ENCODE results near the gene PHF12.
A peak's percentile ranks its signal among the peaks of the same experiment; 100 is the strongest.

PHF12 gene

DNA sequence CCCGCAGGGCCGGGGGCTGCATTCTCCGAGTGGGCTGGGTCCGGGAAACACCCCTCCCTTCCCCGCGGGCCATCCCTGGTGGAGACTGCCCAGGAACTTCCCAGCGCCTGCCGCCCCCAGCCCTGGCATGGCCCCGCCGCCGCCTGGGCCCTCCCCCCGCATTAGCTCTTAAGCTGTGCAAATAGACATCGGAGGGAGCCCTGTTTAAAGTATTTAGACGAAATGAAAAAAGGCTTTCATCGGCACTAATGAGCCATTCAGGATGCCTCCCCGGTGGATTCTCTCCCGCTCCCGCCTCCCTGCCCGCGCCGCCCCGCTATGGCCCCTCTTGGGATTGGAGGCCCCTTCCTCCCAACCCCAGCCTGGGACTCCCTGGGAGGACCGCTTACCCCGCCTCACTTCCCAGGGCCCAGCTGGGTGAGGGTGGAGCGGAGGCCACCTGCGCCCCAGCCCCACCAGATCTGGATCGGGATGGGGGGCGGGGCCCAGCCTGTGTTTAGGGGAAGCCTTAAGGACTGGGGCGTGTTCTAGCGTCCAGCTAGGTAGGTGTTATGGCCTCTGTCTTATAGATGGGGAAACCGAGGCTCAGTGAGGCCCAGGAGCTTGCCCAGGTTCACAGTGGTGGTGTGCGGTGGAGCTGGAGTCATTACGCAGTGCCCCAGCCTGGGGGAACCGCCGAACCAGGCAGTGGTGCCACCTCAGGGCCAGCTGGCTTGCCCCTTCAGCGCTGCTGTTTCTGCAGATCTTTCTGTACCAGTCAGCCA lies 34.8 kb upstream of the PHF12 start:
- H3K4me3 Mint-ChIP-seq: no peak overlapping the region
- peaks cover 16 to 17% of the 10 kb centered on the region in 2 donors for H3K4me1 Mint-ChIP-seq (ENCODE audit: low read depth in 2 of 2)
- no peaks in the 10 kb centered on the region for H3K27me3 Mint-ChIP-seq
- DNase-seq (no peak), ATAC-seq (replicated peaks) (no peak)
- H3K36me3 Mint-ChIP-seq (ENCODE audit: insufficient read depth): peaks cover 3% of the 10 kb centered on the region
- H3K27ac Mint-ChIP-seq: peak overlapping the region in 1 of 2 donors; percentile 66
- no peaks in the 10 kb centered on the region for H3K9me3 Mint-ChIP-seq

DNA sequence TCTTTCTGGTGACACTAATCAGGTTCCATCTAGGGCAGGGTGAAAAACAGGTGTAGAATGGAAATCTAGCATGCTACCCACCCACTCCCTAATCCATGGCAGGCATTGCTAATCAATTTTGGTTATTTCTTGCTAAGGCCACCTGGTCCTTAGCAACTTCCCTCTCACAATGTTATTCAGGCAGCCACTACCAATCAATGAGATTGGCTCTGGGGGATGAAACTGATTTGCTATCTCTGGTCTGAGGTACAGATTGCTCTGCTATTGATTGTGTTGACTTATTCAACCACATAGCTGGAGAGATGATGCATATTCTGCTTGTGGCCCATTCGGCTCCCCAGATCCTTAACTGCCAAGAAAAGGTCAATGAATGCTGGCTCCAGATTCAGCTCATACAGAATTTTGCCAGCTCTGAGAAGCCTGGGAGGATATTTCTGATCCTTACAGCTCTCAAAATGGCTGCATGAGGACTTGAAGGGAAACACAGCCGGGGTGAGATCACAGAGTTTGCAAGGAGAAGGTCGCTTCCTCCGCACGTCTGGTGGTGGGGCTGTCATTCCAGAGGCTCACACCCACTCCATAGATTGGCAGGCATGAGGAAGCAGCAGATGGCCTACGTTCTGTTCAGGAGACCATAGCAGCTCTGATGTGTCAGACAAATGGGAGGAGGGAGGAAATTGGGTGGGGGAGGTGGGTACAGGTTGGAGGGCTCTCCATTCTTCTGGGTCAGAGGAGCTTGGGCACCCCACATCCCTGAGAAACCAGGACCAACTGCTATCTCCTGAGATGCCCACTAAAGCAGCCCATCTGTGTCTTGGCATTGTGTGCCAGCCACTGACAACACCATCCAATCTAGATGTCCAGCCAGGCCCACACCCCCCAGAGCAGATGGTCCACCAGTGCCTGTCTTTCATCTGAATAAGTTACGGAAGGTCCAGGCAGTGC lies 32.2 kb upstream of the PHF12 start:
- no peaks in the 10 kb centered on the region for H3K27me3 Mint-ChIP-seq
- no peaks in the 10 kb centered on the region for H3K9me3 Mint-ChIP-seq
- peaks cover 5% of the 10 kb centered on the region for H3K36me3 Mint-ChIP-seq (ENCODE audit: insufficient read depth)
- DNase-seq: no peak
- H3K4me3 Mint-ChIP-seq: no peak overlapping the region
- ATAC-seq (replicated peaks): no peak
- peak overlapping the region; percentile 97 to 100 for H3K27ac Mint-ChIP-seq
- H3K4me1 Mint-ChIP-seq (ENCODE audit: low read depth in 2 of 2): peaks cover 16 to 17% of the 10 kb centered on the region in 2 donors

DNA sequence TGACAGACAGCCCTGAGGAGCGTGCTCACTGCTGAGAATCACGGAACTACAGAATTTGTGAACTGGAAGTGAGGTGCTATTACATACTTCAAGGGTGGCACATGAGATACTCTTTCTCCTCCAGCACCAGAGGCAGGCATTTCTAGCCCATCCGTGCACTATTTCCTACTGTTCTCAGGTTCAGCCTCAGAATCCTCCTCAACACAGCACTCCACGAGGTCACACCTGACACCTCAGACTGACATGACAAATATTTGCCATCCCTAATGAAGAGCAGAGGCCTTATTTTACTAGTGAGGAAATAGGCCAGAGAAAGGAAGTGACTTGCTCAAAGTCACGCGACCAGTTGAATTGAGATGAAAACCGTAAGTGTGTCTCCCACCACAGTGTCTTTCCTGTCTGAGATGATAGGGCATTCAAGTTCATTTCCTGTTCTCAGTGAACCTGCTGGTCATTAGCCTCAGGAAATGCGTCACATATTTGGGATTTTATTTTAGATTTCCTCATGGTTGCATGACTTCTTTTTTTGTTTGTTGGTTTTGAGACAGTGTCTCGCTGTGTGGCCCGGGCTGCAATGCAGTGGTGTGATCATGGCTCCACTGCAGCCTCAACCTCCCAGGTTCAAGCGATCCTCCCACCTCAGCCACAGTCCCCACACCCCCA lies 30.9 kb upstream of the PHF12 start:
- peak; percentile 60 to 65 (median 65) for DNase-seq
- H3K36me3 Mint-ChIP-seq (ENCODE audit: insufficient read depth): peaks cover 5% of the 10 kb centered on the region

DNA sequence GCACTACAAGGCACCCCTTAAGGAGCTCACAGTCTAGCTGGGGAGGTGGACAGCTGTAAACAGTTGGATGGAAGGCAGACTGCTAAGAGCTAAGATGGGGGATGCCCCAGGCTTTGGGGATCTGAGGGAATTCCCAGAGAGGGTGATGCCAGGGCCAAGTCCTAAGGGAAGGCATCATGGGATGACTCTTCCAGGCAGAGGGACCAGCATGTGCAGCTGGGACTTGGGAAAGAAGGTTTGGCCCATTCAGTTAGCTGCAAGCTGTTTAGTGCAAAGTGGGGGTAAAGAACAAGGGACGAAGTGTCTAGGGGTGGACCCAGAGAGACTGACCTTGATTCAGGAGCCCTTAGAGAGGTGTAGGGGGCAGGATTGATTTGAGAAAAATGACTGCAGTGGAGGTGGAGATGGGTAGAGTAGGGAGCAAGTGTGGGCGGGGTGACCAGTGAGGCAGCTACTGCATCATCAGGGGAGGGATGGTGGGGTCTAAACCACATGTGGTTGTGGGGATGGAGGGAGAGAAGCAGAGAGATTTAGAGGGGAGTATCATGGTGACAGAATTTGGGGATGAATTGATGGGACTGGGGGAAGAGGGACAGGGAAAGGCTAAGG lies 27.1 kb upstream of the PHF12 start:
- peaks cover 0 to 15% of the 10 kb centered on the region in 2 donors for H3K27me3 Mint-ChIP-seq
- H3K4me1 Mint-ChIP-seq (ENCODE audit: low read depth in 2 of 2): peaks cover 15 to 16% of the 10 kb centered on the region in 2 donors
- peak overlapping the region; percentile 76 to 100 for H3K27ac Mint-ChIP-seq
- no peak for ATAC-seq (replicated peaks)
- H3K9me3 Mint-ChIP-seq: no peaks in the 10 kb centered on the region
- no peak overlapping the region for H3K4me3 Mint-ChIP-seq
- DNase-seq: no peak
- peaks cover 5% of the 10 kb centered on the region for H3K36me3 Mint-ChIP-seq (ENCODE audit: insufficient read depth)

More for the DNA sequence above, 30.9 kb upstream of the PHF12 start:
- H3K9me3 Mint-ChIP-seq: no peaks in the 10 kb centered on the region
- ATAC-seq (replicated peaks): peak; percentile 91
- H3K4me1 Mint-ChIP-seq (ENCODE audit: low read depth in 2 of 2): peaks cover 16 to 17% of the 10 kb centered on the region in 2 donors
- H3K4me3 Mint-ChIP-seq: peak overlapping the region; percentile 70 to 72
- H3K27me3 Mint-ChIP-seq: peaks cover 0 to 6% of the 10 kb centered on the region in 2 donors
- peak overlapping the region; percentile 97 to 100 for H3K27ac Mint-ChIP-seq

DNA sequence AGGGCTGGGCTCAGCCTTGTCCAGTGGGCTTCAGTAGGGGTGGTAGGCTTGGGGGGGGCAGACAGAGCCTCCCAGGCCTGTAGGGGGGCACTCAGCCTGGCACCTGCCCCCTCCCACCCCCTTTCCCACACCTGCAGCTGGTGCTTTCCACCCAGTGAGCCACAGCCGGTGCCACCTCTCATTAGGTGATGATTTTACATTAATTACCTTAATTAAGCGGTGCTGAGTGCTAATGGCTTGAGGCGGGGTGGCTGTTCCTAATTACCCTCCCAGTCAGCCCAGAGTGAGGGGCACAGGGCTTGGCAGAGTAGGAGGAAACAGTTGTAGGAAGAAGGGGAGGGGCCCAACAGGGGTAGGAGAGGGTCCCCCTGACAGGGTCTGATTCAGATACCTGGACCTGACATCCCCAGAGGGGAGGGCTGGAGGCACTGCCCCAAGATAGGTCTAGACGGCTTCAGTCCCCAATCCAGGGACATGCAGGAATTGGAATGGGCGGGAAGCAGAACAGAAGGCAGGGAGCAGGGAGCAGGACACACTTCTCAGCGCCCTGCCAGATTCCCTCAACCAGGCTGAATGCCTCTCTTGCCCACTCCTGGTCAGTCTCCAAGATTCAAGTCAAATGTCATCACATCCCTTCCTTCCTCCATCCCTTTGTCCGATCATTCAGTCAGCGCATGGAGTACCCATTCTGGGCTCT lies 26.5 kb upstream of the PHF12 start:
- peaks cover 5% of the 10 kb centered on the region for H3K36me3 Mint-ChIP-seq (ENCODE audit: insufficient read depth)
- DNase-seq (no peak), ATAC-seq (replicated peaks) (no peak)
- peak overlapping the region; percentile 76 to 100 for H3K27ac Mint-ChIP-seq
- no peaks in the 10 kb centered on the region for H3K9me3 Mint-ChIP-seq
- H3K4me1 Mint-ChIP-seq (ENCODE audit: low read depth in 2 of 2): peaks cover 9% of the 10 kb centered on the region in 2 donors
- H3K4me3 Mint-ChIP-seq: no peak overlapping the region
- peaks cover 0 to 17% of the 10 kb centered on the region in 2 donors for H3K27me3 Mint-ChIP-seq

DNA sequence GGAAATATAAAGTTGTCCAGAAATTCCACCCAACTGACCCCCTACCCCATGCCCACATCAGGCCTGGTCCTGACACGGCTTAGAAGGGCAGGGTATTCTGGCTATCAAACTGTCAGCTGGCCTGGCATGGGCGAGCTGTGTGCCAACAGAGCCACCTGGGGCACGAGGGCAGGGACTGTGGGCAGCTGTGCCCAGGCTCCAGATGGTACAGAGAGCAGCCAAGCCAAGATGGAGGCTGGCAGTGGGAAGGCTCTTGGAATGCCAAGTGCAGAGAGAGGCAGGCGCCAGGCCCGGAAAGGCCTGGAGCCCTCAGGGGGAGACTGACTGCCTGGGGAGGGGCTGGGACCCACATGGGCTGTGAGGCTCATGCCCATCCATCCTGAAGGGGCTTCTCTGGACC lies 24.3 kb upstream of the PHF12 start:
- Mint-ChIP-seq H3K4me3 (no peak overlapping the region), H3K4me1 (ENCODE audit: low read depth in 2 of 2) (no peaks in the 10 kb centered on the region), H3K27me3 (peaks cover 8 to 26% of the 10 kb centered on the region in 2 donors), H3K27ac (no peak overlapping the region), H3K9me3 (no peaks in the 10 kb centered on the region), H3K36me3 (ENCODE audit: insufficient read depth) (peaks cover 3% of the 10 kb centered on the region)
- ATAC-seq (replicated peaks) (no peak), DNase-seq (no peak)

DNA sequence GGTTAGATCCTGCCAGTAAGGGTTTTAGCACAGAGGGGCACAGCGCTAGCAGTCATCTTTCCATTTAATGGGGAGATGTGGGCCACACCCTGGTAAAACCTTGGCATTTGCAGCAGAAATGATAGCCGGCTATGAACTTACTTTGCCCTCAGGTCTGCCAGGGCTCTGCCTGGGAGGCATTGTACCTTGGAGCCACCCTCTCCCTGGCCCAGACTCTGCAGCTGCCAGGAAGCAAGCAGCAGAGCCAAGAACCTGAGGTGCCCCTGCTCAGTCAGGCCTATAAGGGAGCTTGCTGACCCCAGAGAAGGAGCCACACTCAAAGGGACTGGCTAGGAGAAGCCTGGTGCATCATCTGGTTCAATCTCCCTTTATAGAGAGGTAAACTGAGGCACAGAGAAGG lies 23.7 kb upstream of the PHF12 start:
- peaks cover 14 to 26% of the 10 kb centered on the region in 2 donors for H3K27me3 Mint-ChIP-seq
- no peak overlapping the region for H3K4me3 Mint-ChIP-seq
- H3K27ac Mint-ChIP-seq: no peak overlapping the region

DNA sequence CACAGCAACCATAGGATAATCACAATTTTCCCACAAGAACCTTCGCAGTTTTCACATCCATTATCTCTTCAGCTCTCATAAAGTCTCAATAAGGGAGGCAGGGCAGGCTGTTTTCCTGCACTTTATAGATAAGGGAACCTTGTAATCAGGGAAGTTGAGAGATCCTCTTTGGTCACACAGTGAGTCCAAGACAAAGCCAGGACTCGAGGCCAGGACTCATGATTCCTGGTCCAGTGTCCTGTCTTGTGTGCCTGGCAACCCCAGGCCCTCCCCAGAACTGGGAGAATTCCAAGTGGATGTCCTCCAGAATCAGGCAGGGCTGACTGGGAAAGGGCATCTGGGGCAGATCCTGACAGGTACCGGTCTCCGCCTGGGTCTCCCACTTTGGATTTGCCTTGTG lies 23.1 kb upstream of the PHF12 start:
- Mint-ChIP-seq H3K9me3 (no peaks in the 10 kb centered on the region), H3K4me1 (ENCODE audit: low read depth in 2 of 2) (no peaks in the 10 kb centered on the region), H3K4me3 (no peak overlapping the region), H3K27ac (no peak overlapping the region), H3K36me3 (ENCODE audit: insufficient read depth) (no peaks in the 10 kb centered on the region), H3K27me3 (peaks cover 14 to 26% of the 10 kb centered on the region in 2 donors)
- no peak for ATAC-seq (replicated peaks)
- no peak for DNase-seq

More for the DNA sequence above, 23.7 kb upstream of the PHF12 start:
- no peak for ATAC-seq (replicated peaks)
- H3K9me3 Mint-ChIP-seq: no peaks in the 10 kb centered on the region
- peaks cover 3% of the 10 kb centered on the region for H3K36me3 Mint-ChIP-seq (ENCODE audit: insufficient read depth)
- DNase-seq: no peak
- H3K4me1 Mint-ChIP-seq (ENCODE audit: low read depth in 2 of 2): no peaks in the 10 kb centered on the region

DNA sequence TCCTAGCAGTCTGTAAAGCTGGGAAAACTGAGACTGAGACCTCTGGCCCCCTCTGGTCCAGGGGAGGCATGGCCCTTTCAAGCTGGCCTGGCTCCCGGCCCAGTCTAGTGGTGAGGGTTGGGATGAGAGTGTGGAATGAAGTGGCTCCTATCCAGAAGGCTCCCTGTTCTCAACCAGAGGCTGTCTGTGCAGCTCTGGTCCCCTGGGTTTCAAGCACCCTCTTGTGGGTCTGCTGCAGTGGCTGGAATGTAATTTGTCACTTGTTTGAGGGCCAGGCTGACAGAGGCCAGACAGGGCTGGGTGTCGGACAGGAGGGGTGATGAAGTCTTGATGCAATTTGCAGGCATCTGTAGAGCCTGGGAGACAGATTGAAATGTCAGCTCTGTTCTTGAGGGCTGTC lies 22.1 kb upstream of the PHF12 start:
- Mint-ChIP-seq H3K4me3 (no peak overlapping the region), H3K9me3 (no peaks in the 10 kb centered on the region), H3K27ac (no peak overlapping the region), H3K4me1 (ENCODE audit: low read depth in 2 of 2) (no peaks in the 10 kb centered on the region), H3K27me3 (peaks cover 14 to 35% of the 10 kb centered on the region in 2 donors), H3K36me3 (ENCODE audit: insufficient read depth) (no peaks in the 10 kb centered on the region)
- DNase-seq: no peak
- ATAC-seq (replicated peaks): no peak

DNA sequence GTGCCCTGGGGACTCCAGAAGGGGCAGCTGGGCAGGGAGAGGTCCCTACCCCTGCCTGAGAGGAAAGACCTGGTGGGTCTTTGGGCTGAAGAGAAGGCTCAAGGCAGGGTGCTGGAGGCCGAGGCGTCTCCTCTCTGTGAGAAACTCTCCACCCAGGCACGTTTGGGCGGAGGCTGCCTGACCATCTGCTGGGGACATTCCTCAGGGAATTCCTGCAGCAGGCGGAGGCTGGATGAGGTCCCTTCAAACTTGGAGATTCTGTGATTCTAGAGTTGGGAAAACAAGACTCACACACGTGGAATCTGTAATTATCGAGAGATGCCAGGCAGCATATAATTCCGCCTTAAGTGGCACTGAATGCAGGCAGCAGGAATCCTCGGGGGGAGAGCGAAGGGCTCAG lies 21.1 kb upstream of the PHF12 start:
- Mint-ChIP-seq H3K36me3 (ENCODE audit: insufficient read depth) (no peaks in the 10 kb centered on the region), H3K27me3 (peaks cover 14 to 31% of the 10 kb centered on the region in 2 donors), H3K4me1 (ENCODE audit: low read depth in 2 of 2) (no peaks in the 10 kb centered on the region), H3K4me3 (no peak overlapping the region), H3K27ac (no peak overlapping the region), H3K9me3 (no peaks in the 10 kb centered on the region)
- no peak for DNase-seq
- ATAC-seq (replicated peaks): no peak

DNA sequence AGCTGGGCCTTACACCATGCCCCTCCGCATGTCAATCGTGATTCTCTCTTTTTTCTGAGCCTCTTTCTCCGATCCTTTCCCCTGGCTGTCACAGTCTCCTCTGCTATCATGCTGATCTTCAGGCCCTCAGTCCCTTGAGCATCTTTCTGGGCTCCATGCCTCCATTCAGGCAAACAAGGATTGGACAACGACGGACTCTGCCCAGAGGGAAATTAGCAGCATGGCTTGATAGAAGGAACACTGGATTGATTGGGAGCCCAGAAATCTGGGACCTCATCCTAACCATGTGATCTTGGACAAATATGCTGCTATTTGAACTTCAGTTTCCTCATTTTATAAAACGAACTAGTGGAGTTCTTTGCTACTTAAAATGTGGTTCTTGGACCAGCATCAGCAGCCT lies 19.6 kb upstream of the PHF12 start:
- DNase-seq: no peak
- Mint-ChIP-seq H3K4me1 (ENCODE audit: low read depth in 2 of 2) (no peaks in the 10 kb centered on the region), H3K27ac (peak overlapping the region in 1 of 2 donors; percentile 18), H3K9me3 (no peaks in the 10 kb centered on the region), H3K4me3 (no peak overlapping the region), H3K36me3 (ENCODE audit: insufficient read depth) (no peaks in the 10 kb centered on the region), H3K27me3 (peaks cover 14 to 21% of the 10 kb centered on the region in 2 donors)
- ATAC-seq (replicated peaks): no peak

DNA sequence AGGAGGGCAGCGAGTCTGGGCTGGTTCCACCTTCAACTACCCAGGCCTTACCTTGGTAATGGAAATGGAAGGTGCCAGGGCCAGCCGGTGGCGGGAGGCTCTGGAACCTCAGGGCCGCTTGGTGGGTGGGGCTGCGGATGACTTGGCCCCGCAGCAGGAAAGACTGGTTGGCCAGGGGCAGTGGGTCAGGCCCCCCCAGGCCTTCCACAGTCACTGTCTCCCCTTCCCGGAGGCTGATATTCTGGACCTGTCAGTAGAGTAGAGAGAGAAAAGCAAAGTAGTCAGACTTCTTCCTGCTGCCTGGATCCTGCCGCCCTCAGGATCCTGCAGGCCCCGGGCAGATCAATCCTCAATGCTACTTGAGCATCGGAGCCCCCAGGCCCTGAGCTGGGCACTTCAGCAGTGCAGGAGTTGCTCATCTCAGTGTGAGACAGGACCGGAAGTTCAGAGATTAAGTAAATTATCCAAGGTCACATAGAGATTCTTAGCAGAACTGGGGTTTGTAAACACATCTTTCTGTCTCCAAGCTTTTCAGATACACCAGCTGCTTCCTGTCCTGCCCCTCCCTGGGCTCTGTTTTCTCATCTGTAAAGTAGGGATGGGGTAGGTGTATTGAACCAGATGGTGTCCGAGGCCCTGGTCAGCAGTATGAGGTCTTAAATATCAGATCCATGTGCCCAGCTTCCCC lies 18.5 kb upstream of the PHF12 start:
- ATAC-seq (replicated peaks) (no peak), DNase-seq (no peak)
- H3K27ac Mint-ChIP-seq: peak overlapping the region in 1 of 2 donors; percentile 49
- H3K36me3 Mint-ChIP-seq (ENCODE audit: insufficient read depth): no peaks in the 10 kb centered on the region
- peaks cover 3% of the 10 kb centered on the region in 2 donors for H3K4me1 Mint-ChIP-seq (ENCODE audit: low read depth in 2 of 2)
- no peak overlapping the region for H3K4me3 Mint-ChIP-seq
- peaks cover 14 to 21% of the 10 kb centered on the region in 2 donors for H3K27me3 Mint-ChIP-seq
- no peaks in the 10 kb centered on the region for H3K9me3 Mint-ChIP-seq
